ENCODE data around the gene RAB38. TPM values are rescaled to one million over a fixed set of nuclear protein-coding genes. Genes with fewer than 3 reads are reported as not detected.

RAB38 gene
- total RNA-seq, 3 donors from 2014 or later (not counting 1 experiment from before 2014, with no cell fraction given): 4.0 to 10.9 (median 5.4) TPM

DNA sequence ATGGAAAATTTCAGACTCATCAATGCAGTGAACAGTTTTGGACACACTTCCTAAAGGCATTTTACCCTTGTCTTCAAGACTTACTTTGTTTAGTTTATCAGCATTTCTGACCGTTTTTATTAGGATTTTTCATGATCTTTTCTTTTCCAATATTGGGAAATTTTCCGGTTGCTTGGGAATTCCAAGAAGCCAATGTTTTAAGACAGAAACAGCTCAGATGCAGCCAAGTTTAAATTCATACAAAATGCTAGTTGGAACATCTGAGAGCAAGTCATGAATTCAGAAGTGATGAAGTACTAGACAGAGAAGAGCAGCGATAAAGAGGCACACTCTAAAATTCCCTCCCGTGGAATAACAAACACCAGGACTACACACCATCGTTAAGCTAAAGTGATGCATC, 68.6 kb downstream of the RAB38 start:
- TF ChIP-seq, protein P1, sequence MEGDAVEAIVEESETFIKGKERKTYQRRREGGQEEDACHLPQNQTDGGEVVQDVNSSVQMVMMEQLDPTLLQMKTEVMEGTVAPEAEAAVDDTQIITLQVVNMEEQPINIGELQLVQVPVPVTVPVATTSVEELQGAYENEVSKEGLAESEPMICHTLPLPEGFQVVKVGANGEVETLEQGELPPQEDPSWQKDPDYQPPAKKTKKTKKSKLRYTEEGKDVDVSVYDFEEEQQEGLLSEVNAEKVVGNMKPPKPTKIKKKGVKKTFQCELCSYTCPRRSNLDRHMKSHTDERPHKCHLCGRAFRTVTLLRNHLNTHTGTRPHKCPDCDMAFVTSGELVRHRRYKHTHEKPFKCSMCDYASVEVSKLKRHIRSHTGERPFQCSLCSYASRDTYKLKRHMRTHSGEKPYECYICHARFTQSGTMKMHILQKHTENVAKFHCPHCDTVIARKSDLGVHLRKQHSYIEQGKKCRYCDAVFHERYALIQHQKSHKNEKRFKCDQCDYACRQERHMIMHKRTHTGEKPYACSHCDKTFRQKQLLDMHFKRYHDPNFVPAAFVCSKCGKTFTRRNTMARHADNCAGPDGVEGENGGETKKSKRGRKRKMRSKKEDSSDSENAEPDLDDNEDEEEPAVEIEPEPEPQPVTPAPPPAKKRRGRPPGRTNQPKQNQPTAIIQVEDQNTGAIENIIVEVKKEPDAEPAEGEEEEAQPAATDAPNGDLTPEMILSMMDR (IDR thresholded peaks at IDR 0.05): no peak
- WGBS (ENCODE audit: insufficient coverage): 90% methylated on average over 5 of the region's 5 CpGs
- no peaks in the 10 kb centered on the region for H3K4me1 Mint-ChIP-seq

DNA sequence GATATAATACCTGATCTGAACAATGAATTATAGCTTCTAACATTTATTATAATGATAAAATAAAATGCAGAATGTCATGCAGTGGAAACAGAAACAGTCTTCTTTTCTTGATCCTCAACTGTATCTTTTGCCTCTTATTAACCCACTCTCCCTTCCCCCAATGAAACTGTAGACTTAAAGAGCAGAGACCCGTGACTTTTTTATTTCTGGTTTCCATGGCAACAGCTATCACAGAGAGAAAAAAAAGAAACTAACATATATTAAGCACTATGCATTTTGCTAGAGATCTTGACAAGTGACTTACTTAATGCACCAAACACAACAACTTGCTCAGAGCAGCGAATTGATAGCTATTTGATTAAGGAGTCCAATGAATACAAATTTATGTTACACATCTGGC, 69.3 kb downstream of the RAB38 start:
- no peaks in the 10 kb centered on the region for H3K4me1 Mint-ChIP-seq
- Histone ChIP-seq H3K27me3 (ENCODE audit: control insufficient read depth, insufficient read depth, low read length) (no peaks in the 10 kb centered on the region), H3K4me3 (ENCODE audit: low read length) (no peak overlapping the region), H3K9me3 (ENCODE audit: control insufficient read depth, insufficient read depth, low read length) (no peaks in the 10 kb centered on the region), H3K36me3 (ENCODE audit: control insufficient read depth, insufficient read depth, low read length) (no peaks in the 10 kb centered on the region), H3K27ac (ENCODE audit: low read length) (no peak overlapping the region), H3K4me1 (ENCODE audit: control insufficient read depth, insufficient read depth, low read length) (no peaks in the 10 kb centered on the region)
- no peak for ATAC-seq
- TF ChIP-seq, protein P1 (IDR thresholded peaks at IDR 0.05): no peak
- H3K27me3 Mint-ChIP-seq (ENCODE audit: low read depth in 2 of 2): no peaks in the 10 kb centered on the region
- H3K9me3 Mint-ChIP-seq: no peaks in the 10 kb centered on the region
- intact Hi-C loops (cut with micrococcal nuclease): no loop called here
- H3K36me3 Mint-ChIP-seq: peaks cover 19% of the 10 kb centered on the region
- DNase-seq: no peak
- WGBS (ENCODE audit: insufficient coverage): 58% methylated on average over 2 of the region's 2 CpGs
- H3K4me3 Mint-ChIP-seq: no peak overlapping the region
- no peak overlapping the region for H3K27ac Mint-ChIP-seq

More for the DNA sequence above, 68.6 kb downstream of the RAB38 start:
- peaks cover 19% of the 10 kb centered on the region for H3K36me3 Mint-ChIP-seq
- Histone ChIP-seq H3K4me1 (ENCODE audit: control insufficient read depth, insufficient read depth, low read length) (no peaks in the 10 kb centered on the region), H3K27ac (ENCODE audit: low read length) (no peak overlapping the region), H3K36me3 (ENCODE audit: control insufficient read depth, insufficient read depth, low read length) (no peaks in the 10 kb centered on the region), H3K9me3 (ENCODE audit: control insufficient read depth, insufficient read depth, low read length) (no peaks in the 10 kb centered on the region), H3K4me3 (ENCODE audit: low read length) (no peak overlapping the region), H3K27me3 (ENCODE audit: control insufficient read depth, insufficient read depth, low read length) (no peaks in the 10 kb centered on the region)
- H3K27ac Mint-ChIP-seq: no peak overlapping the region
- no peaks in the 10 kb centered on the region for H3K27me3 Mint-ChIP-seq (ENCODE audit: low read depth in 2 of 2)
- no peak overlapping the region for H3K4me3 Mint-ChIP-seq
- no peak for DNase-seq
- intact Hi-C loops (cut with micrococcal nuclease): no loop called here
- no peaks in the 10 kb centered on the region for H3K9me3 Mint-ChIP-seq
- no peak for ATAC-seq

DNA sequence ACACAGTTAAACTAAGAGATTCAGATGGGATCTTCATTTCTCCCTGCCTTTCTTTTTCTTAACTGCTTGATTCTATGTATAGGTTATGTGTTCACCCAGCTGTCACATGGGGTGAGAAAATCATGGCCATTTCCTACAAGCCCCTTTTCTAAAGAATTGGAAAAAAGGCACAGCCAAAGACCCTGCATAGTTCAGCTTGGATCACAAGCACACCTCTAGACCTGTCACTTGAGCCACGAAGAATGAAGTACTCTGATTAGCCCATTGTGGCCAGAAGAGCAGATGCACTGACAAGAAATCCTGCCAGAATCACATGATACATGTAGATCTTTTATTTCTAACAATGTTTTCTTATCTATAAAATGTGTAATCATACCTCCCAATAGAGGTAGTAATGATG, 69.7 kb downstream of the RAB38 start:
- no peak overlapping the region for H3K4me3 Mint-ChIP-seq
- no peaks in the 10 kb centered on the region for H3K4me1 ChIP-seq (ENCODE audit: control insufficient read depth, insufficient read depth, low read length)
- intact Hi-C loops (cut with micrococcal nuclease): no loop called here
- no peak overlapping the region for H3K4me3 ChIP-seq (ENCODE audit: low read length)
- no peaks in the 10 kb centered on the region for H3K9me3 ChIP-seq (ENCODE audit: control insufficient read depth, insufficient read depth, low read length)
- H3K27me3 Mint-ChIP-seq (ENCODE audit: low read depth in 2 of 2): no peaks in the 10 kb centered on the region
- no peak for DNase-seq
- H3K27ac Mint-ChIP-seq: no peak overlapping the region
- H3K9me3 Mint-ChIP-seq: no peaks in the 10 kb centered on the region
- peaks cover 19% of the 10 kb centered on the region for H3K36me3 Mint-ChIP-seq
- H3K4me1 Mint-ChIP-seq: no peaks in the 10 kb centered on the region
- ATAC-seq: no peak
- WGBS (ENCODE audit: insufficient coverage): 57% methylated on average over 1 of the region's 1 CpG
- TF ChIP-seq, protein P1 (IDR thresholded peaks at IDR 0.05): no peak
- H3K36me3 ChIP-seq (ENCODE audit: control insufficient read depth, insufficient read depth, low read length): no peaks in the 10 kb centered on the region
- H3K27ac ChIP-seq (ENCODE audit: low read length): no peak overlapping the region
- H3K27me3 ChIP-seq (ENCODE audit: control insufficient read depth, insufficient read depth, low read length): no peaks in the 10 kb centered on the region

DNA sequence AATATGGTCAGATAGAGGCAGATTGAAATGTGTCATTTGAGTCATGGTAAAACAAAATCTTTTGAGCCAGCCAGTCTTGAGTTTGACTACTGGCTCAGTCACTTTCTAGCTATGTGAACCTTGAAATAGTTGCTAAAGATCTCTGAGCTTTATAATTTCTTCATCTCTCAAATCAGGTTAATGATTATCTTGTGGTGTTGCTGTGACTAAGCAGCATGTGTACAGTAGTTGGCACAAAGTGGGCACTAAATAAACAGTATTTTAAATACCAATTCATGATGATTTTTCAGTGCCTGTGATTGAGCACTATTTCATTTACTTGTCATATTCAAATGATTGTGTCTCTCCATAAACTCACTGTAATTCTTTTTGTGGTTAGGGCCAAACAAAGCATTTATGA, 70.8 kb downstream of the RAB38 start:
- H3K27me3 Mint-ChIP-seq (ENCODE audit: low read depth in 2 of 2): no peaks in the 10 kb centered on the region
- intact Hi-C loops (cut with micrococcal nuclease): no loop called here
- H3K36me3 Mint-ChIP-seq: peaks cover 14% of the 10 kb centered on the region
- no peaks in the 10 kb centered on the region for H3K4me1 Mint-ChIP-seq
- DNase-seq (no peak), ATAC-seq (no peak)
- Histone ChIP-seq H3K4me1 (ENCODE audit: control insufficient read depth, insufficient read depth, low read length) (no peaks in the 10 kb centered on the region), H3K27me3 (ENCODE audit: control insufficient read depth, insufficient read depth, low read length) (no peaks in the 10 kb centered on the region), H3K36me3 (ENCODE audit: control insufficient read depth, insufficient read depth, low read length) (no peaks in the 10 kb centered on the region), H3K4me3 (ENCODE audit: low read length) (no peak overlapping the region), H3K9me3 (ENCODE audit: control insufficient read depth, insufficient read depth, low read length) (no peaks in the 10 kb centered on the region), H3K27ac (ENCODE audit: low read length) (no peak overlapping the region)
- TF ChIP-seq, protein P1 (IDR thresholded peaks at IDR 0.05): no peak
- H3K4me3 Mint-ChIP-seq: no peak overlapping the region
- no peak overlapping the region for H3K27ac Mint-ChIP-seq
- no peaks in the 10 kb centered on the region for H3K9me3 Mint-ChIP-seq
